HG02763 (cell line): ENCODE measurements around the gene CACNA2D1.
"Not testable (repeated sequence)": the region's sequence is repeated elsewhere in the genome, so short reads cannot be mapped to it uniquely, and the experiment has no call there.

Experiments used
- ATAC-seq: cut with Tn5 transposase; IDR thresholded peaks from one replicate; pipeline ENCODE4 v1.9.1; 2021; ENCODE audit warnings: mild to moderate bottlenecking, moderate library complexity; ENCODE audit not compliant: unreplicated experiment

CACNA2D1 gene

GRCh38 chr7:82173400-82174021, 270.1 kb downstream of the CACNA2D1 start:
- ATAC-seq: no peak

DNA sequence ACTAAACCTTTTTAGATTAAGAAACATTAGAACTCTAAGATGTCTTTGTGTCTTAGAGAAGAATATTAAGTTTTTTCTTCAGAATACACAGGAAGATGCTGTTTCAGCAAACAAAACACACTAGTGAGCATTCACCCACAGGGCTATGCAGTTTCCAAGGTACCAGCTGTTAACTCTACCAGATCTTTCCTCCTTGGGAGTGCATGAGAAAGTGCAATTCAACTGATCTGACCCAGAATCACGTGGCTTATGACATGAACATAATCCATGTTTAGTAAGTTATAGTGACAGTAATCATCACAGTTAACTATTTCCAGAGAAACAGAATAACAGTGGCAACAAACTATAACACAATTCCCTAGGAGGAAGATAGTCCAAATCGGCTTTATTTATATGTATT, 270.7 kb downstream of the CACNA2D1 start:
- ATAC-seq: no peak

- no peak for ATAC-seq
Observed at GRCh38 chr7:82172017-82172416, 271.6 kb downstream of the CACNA2D1 start.

GRCh38 chr7:82167558-82168314, 275.8 kb downstream of the CACNA2D1 start:
- no peak for ATAC-seq

DNA sequence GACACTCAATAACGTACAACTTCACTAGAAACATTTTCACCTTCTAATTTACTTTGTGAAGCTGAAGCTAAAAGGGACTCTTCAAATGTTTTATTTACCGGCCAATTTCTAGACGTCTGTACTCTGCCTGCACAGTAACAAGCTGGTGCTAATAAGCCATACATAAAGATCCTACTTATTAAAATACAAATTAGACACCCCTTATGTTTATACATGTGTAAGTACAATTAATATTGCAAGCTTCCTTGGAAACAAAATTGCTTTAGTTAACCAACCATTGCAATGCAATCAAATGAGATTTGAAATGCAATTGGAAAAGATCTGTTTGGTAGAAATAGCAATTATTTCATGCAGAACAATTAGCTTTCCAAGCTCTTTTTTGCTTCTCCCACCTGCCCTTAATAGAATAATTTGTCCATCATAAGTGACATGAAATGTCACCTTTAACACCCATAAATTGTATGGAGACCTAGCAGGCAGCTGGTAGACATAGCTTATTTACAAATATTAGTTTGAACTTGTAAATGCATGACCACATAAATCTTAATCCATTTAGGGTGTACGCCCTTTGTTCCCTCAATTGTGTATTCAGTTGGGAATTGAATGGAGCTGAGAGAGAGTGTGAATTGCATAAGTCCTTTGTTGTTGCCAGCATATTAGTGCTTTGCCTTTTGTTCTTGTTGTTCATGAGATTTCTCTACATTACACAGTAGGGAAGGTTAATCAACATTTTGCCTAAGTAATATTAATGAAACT, 277.1 kb downstream of the CACNA2D1 start:
- ATAC-seq: no peak

GRCh38 chr7:82164813-82165212, 278.8 kb downstream of the CACNA2D1 start:
- ATAC-seq: no peak

DNA sequence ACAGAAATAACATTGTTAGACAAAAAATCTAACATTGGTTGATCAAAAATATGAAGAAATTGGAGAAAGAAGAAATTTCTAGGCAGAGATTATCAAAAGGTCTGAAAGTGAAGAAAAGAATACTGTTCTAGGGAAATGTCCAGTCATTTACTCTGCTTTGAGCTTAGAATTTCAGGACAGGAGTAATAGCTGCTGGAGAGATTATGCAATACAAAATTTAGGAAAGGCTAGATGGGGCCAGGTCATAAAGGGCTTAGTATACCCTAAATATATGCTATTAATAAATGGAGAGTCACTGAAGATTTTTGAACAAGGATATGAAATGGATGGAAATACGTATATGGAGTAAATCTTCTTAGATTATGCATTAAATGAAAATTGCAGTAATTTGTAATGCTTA, 279.2 kb downstream of the CACNA2D1 start:
- no peak for ATAC-seq

DNA sequence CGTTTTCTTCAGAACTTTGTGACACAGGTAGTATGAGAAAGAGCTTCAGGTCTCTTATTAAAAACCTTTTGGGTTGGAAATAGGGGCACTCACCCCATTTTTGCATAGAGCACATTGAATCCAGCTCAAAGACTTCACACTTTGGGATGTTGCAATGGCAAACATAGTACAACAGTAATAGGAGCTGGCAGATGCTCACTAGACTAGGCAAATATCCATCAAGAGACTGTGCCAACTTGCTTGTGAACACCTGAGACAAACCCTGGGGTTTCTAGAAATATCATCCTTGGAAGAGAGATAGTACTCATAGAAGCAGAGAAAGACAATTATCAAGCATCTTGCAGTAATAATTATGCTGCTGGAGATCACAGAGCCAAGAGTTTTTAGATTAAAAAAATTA, 280.0 kb downstream of the CACNA2D1 start:
- no peak for ATAC-seq

GRCh38 chr7:82162289-82162688, 281.3 kb downstream of the CACNA2D1 start:
- ATAC-seq: no peak

DNA sequence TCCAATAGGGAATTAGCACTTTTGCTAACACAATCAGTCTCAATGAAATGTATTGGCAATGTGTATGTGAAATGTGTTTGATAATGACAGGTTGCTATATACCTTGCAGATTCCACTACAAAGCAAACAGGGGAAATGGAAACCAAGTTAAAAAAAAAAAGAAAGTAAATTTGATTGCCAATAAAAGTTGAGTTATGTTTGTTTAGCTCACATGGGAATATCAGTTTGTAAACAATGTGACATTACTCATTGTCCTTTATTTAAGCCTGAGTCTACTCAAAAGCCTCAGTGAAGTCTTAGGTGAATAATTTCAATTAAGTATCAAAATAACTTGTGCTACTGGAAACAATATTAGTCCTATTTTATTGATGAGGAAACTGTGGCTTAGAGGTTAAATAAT, 285.2 kb downstream of the CACNA2D1 start:
- ATAC-seq: no peak

DNA sequence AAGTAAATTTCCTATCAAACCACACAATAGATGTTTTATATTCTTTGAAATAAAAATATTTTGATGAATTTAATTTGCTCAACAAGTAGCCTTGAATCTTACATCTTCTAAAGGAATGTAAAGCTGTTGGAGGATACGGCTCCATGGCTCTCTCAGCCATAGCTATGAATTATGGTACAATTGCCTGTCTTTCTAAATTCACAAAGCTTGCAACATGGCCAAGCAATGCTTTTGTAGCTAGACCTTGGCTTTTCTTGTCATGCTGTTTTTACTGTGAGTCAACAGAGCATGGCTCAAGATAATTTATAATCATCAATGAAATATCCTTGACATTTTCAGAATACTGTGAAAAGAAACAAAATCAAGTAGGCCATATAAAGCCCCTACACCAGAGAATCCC, 286.7 kb downstream of the CACNA2D1 start:
- no peak for ATAC-seq

DNA sequence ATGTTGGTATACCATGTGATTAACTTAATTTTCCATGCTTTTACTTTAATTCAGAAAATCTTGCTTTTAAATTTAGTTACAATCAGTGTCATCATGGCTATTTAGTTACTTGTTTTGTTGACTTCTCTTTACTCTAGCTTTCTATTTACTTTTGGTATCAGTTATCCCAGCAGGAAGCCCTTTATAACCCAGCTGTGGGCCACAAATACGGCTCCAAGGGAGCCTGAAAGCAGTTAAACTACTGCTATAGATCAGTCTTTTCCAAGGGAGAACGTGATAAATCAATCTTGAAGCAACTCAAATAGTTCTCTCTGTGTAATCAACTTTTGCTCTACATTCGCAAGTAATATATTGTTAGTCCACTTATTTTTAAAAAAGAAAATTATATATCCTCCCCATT, 287.4 kb downstream of the CACNA2D1 start:
- no peak for ATAC-seq

- ATAC-seq: no peak
Observed at GRCh38 chr7:82154728-82155127, 288.8 kb downstream of the CACNA2D1 start.

GRCh38 chr7:82153776-82154175, 289.8 kb downstream of the CACNA2D1 start:
- no peak for ATAC-seq

DNA sequence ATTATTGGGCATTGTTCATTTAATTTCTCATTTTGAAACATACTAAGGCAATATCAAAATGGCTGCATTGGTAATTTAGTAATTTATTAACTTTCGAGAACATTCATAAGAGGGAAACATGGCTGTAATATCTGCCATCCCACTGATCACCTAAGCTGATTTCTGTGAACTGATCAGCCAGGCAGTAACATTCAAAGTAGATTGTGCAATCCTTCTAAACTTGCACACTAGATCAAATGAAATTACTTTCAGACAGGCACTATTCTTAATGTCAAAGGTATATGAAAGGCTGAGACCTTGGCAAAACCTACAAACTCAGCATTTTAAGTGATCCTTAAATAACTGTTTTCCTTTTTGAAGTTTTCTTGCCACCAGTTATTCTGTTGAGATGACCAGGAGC, 290.7 kb downstream of the CACNA2D1 start:
- no peak for ATAC-seq

DNA sequence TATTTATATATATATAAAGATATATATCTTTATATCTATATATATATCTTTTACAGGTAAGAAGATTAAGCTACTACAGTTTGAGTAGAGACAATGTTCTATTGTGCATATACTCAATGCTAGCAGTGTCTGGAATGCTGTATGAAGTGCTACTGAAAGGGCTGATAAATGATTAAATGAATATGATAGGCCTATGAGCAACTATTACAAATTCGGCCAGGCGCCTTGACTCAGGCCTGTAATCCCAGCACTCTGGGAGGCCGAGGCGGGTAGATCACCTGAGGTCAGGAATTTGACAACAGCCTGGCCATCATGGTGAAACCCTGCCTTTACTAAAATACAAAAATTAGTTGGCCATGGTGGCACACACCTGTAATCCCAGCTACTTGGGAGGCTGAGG, 297.1 kb downstream of the CACNA2D1 start:
- no peak for ATAC-seq

DNA sequence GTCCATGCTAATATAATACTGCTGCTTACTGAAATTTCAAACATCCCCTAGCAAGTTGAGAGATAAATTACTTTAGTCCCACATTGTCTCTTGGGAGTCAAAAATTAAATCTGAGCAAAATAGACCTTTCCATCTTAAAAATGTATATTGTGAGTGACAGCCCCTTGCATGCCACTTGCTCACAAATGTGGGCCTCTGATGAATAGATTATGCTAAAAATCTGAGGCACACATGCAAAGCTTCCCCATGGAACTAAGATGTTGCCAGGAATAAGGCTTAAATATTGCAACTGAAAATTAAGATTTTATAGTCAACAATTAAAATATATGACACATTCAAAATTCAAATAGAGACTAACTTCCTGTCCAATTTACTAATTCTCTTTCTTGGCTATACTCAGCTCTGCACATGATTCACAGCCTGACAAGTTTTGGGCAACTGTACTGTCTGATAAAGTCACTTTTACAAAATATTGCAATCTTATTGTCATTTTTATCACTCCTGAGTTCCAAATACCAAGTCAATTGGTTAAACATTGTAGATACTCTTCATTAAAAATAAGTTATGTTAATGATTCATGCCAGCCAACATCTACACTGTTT, 301.2 kb downstream of the CACNA2D1 start:
- ATAC-seq: no peak

- ATAC-seq: no peak
Observed at GRCh38 chr7:82141427-82141826, 302.1 kb downstream of the CACNA2D1 start.

DNA sequence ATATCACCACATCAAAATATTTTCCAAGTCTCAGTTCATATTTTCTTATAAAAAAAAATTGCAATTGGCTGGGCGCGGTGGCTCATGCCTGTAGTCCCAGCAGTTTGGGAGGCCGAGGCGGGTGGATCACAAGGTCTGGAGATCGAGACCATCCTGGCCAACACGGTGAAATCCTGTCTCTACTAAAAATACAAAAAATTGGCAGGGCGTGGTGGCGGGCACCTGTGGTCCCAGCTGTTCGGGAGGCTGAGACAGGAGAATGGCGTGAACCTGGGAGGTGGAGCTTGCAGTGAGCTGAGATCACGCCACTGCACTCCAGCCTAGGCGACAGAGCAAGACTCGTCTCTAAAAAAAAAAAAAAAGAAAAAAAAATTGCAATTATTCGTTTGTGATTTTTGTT, 303.0 kb downstream of the CACNA2D1 start:
- not testable (repeated sequence) for ATAC-seq

- ATAC-seq: no peak
Observed at GRCh38 chr7:82131215-82131614, 312.4 kb downstream of the CACNA2D1 start.

GRCh38 chr7:82129091-82129490, 314.5 kb downstream of the CACNA2D1 start:
- no peak for ATAC-seq

DNA sequence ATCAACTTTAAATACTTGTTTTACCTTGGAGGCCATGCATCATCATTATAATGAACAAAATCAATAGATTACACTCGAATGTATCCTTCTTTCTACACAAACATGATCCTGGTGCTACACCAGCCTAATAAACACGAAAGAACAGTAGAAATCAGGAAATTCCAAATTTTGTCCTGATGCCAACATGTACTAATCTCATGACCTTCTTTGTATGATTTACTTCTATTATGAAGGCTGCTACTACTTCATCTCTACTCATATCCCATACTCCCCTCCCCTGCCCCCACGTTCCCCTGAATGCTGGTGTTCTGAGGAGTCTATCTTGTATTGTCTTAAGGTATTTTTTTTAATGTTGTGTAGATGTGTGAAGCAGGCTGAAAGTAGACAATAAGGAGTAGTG, 315.0 kb downstream of the CACNA2D1 start:
- ATAC-seq: no peak
